ENCODE data around the gene FTMT.
"Not testable (repeated sequence)": the region's sequence is repeated elsewhere in the genome, so short reads cannot be mapped to it uniquely, and the experiment has no call there.

The FTMT gene

DNA sequence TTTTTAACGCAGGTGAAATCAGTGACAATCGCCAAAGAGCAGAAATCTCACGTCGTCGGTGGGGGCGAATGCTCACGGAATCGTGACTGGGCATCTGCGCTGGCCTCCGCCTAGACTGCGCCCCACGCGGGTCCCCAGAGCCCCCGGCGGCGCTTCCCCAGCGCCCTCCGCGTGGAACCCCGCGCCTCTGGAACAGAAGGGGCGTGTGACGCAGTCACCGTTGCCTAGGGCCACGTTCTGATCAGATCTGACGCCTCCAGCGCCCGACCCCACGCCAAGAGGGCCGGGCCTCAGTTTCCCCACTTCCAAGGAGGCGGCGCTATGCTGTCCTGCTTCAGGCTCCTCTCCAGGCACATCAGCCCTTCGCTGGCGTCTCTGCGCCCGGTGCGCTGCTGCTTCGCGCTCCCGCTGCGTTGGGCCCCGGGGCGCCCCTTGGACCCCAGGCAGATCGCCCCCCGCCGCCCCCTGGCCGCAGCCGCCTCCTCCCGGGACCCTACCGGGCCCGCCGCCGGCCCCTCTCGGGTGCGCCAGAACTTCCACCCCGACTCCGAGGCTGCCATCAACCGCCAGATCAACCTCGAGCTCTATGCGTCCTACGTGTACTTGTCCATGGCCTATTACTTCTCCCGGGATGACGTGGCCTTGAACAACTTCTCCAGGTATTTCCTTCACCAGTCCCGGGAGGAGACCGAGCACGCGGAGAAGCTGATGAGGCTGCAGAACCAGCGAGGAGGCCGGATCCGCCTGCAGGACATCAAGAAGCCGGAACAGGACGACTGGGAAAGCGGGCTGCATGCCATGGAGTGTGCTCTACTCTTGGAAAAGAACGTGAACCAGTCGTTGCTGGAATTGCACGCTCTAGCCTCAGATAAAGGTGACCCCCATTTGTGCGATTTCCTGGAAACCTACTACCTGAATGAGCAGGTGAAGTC, at the start of gene FTMT:
Gene FTMT, plus strand, starts transcription at position 240 of the 932 bp plus-strand sequence. Its CDS starts 82 bp downstream, at position 322.
- DNase-seq, result no peak

DNA sequence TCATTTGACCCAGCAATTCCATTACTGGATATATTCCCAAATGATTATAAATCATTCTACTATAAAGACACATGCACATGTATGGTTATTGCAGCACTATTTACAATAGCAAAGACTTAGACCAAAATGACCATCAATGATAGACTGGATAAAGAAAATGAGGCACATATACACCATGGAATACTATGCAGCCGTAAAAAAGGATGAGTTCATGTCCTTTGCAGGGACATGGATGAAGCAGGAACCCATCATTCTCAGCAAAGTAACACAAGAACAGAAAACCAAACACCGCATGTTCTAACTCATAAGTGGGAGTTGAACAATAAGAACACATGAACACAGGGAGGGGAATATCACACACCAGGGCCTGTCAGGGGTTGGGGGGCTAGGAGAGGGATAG, 46.4 kb upstream of the FTMT start:
- not testable (repeated sequence) for DNase-seq

DNA sequence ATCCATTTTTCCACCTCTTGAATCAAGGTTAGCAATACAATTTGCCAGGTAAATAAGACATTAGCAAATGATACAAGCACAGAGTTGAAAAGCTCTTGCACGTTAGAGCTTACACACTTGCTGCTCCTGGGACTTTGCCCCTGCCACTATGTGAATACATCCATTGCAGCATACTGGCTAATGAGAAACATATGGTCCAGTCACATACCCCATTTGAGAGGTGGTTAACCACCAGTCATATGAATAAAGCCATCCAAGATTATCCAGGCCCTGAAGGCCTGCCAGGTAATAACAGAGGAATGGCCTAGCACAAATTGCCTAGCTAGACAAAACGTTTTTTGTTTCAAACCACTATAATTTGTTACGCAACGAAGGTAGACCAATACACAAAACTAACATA, 45.8 kb upstream of the FTMT start:
- DNase-seq, result no peak

DNA sequence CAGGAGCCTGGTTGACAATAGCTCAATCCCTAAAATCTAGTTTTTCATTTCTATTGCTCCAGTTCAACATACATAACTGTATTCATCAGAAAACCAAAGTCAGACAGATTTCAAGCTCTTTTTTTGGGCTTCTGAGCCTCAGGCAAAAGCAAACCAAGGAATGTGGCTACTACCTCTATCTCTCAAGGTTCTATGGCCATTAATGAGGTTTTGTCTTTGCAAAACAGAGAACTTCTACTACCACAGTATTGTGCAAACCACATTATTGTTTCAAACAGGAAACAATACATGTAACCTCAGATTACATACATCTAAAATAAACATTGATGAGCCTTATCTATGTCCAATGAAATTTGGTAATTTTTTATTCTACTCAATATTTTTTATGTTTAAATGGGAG, 35.5 kb upstream of the FTMT start:
- DNase-seq, result no peak

DNA sequence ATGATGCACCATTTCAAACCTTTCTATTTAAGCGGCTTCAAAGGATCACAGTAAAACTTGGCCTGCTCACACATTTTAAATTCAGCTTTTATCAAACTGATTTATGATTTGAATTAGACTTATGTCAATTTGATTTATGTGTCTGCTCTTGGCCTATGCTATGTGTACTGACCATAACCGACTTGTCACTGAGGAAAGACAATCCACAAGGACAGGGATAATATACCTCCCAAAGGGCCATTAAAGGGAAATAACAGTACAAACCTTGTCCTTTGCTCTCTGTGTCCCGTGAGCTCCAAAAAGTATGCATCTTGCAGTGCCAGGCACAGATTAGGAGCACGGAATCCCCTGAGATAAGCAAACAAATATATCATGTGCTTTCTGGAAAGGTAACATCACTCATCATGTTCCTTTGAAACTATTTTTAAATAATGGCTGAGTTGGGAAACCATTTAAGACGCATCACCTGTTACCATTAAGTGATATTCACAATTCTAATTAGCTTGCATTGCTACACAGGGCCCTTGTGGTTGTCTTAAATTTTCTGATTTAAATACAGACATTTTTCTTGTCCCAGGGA, 31.9 kb upstream of the FTMT start:
- no peak for DNase-seq

GRCh38 chr5:121833617-121834016, 18.1 kb upstream of the FTMT start:
- no peak for DNase-seq

DNA sequence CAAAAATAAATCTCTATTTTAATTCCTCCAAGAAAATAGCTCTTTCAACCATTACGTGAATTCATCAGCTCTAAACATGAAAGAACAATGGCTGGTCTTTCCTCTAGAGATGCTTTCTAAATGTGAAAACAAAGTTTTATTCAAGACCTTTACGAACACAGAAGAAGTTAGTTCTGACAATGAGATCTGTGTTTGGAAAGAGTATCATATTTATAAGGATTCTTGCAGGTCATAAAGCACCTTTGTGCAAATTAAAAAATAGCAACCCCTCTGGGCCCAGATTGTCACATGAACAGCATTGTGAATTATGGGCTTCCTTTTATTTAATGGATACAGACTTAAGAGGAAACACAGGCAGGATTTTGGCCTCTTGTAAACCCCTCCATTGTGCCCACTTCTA, 17.7 kb upstream of the FTMT start:
- DNase-seq, result no peak

DNA sequence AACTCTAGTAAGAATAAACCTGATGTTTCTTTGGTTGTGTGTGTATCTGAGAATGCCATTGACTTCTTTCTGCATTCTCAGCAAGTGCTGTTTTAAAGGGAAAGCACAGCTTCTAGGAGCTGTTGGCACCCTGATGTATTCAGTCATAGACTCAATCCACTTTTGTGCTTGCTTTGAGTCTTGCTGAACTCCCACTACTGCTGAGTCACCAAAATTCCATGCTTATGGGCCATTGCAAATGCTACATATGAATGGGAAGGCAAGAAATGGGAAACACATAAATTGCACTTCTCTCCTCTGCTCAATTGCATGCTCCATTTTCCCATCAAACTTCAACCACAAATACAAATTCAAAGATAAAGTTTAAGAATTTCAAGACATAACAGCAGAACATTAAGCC, 9.8 kb upstream of the FTMT start:
- no peak for DNase-seq

DNA sequence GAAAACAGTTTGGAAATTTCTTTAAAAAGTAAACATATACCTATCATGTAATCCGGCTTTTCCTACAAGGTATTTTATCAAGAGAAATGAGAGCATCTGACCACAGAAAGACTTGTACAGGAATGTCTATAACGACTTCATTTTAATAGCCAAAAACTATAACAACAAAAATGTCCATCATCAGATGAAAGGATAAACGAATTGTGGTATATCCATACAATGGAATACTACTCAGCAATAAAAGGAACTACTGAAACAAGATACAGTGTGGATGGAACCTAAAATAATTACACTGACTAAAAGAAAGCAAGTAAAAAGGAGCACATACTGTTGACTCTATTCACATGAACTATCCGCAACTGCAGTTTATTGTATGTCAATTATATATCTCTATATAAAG, 1.4 kb upstream of the FTMT start:
- no peak for DNase-seq

GRCh38 chr5:121853850-121854249, 2.2 kb downstream of the FTMT start:
- no peak for DNase-seq

DNA sequence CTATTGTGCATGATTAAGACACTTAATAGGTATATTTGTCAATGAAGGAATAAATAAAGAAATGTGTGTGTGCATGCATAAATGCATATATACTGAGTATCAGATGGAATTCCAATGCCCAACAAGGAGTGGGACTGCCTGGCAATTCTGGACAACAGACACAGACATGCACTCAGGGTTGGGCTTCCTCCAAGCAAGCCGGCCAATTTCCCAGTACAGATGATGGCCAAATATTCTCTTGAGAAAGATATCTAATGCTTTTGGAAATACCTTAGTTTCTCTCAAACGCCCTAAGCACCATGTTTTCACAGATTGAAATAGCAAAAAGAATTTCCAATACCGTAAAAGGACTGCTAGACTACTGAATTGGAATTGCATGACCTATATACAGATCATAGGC, 11.1 kb downstream of the FTMT start:
- no peak for DNase-seq

DNA sequence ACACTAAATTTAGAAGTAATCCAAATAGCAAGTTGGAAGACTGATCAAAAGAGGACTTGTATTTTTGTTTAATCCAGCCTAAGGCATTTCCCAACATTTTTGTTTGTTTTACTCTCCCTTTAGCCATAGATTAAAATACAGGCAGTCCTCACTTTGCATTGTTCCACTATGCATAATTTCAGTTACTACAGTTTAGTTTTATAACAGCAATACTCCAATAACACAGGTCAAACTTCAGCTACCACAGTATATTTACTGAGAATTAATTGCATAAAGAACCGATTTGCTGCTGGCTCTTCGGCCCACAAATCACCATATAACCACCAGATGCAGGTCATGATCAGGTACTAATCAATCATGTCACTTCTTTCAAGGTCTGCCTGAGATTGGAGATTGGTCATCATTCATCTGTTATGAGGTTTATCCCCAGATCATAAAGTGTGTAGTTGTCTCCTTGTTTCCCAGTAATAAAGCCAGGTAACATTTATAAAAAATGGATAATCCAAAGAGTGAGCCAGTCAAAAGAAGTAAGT, 12.1 kb downstream of the FTMT start:
- DNase-seq, result no peak

DNA sequence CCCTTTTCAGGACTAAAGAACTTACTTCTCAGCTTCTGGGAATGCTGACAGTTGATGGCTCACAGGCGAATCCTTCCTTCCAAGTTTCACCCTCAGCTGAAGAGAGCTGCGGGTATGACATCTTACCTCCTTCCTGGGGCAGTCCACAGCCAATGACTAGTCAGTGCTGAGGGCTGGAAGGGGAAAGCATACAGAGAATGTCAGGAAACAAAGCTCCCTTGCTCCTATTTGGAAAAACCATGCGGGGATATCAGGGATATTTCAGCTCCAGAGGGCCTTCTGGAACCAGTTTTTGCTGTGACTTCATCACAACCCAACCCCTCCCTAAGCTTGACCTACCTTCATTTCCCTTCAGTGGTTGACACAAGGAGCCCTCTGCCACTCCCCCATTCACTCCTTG, 15.7 kb downstream of the FTMT start:
- DNase-seq, result no peak

GRCh38 chr5:121870489-121870888, 18.8 kb downstream of the FTMT start:
- no peak for DNase-seq

GRCh38 chr5:121872856-121873255, 21.2 kb downstream of the FTMT start:
- no peak for DNase-seq

- DNase-seq, result no peak
Observed at GRCh38 chr5:121873409-121873808, 21.7 kb downstream of the FTMT start.

DNA sequence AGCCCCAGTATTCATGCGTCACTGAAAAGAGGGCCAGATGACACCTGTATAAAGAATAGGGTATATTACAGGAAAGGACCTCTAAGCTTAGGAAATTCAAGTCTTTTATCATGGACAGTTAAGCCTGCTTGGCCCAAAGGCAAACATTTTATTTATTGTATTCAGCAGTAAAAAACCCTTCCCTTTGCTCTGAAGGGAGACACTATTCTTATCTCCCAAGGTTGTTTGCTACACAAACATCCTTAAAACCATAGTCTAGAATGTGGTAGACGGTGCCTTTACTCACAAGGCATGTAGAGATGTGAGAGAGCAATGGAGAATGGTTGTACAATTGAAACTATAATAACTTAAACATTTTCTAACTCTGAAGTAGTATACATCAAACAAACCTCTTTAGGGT, 33.9 kb downstream of the FTMT start:
- no peak for DNase-seq

GRCh38 chr5:121887727-121888126, 36.0 kb downstream of the FTMT start:
- no peak for DNase-seq

- no peak for DNase-seq
Observed at GRCh38 chr5:121890297-121890858, 38.7 kb downstream of the FTMT start.

GRCh38 chr5:121897341-121897740, 45.7 kb downstream of the FTMT start:
- DNase-seq, result no peak

DNA sequence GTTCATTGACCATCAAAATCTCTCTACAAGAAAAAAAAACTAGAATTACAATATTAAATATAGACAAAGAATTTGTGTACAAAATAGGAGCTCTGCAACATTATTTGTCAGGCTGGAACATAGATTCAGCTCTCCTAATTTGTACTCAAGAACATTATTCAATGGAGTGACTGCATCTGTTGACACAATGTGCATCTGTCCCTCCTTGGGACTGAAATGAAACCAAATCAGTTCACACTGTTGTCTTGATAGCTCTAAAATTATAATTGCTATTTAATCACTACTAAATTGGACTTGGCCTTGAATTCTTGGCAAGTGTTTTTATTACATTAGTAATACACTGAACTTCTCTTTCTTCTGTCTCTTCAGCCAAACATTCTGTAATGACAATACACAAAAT, 47.7 kb downstream of the FTMT start:
- DNase-seq, result no peak
